SK-N-MC (cell line): ENCODE results near the gene PRMT7.

ENCODE experiments used
- EZH2 ChIP-seq: fragments of 200-600 bp; sonication (generic); IDR thresholded peaks from one replicate; pipeline ENCODE4 v1.6.1; 2017; ENCODE audit warnings: antibody characterized with exemption
- FOXP2 ChIP-seq: optimal IDR thresholded peaks from 2 replicates; pipeline ENCODE3; 2011; ENCODE audit warnings: mild to moderate bottlenecking, moderate library complexity; ENCODE audit not compliant: insufficient read depth; ENCODE audit errors: extremely low read length, control extremely low read depth
- POLR2AphosphoS5 ChIP-seq: IDR thresholded peaks from 2 replicates; pipeline ENCODE4 v1.6.1; 2012; ENCODE audit warnings: mild to moderate bottlenecking, low read depth, low read length, borderline replicate concordance

GRCh38 chr16:68346892-68347480 is 36.2 kb downstream of the PRMT7 start:
- no peak for TF ChIP-seq POLR2AphosphoS5
- TF ChIP-seq EZH2: no peak
- TF ChIP-seq FOXP2: no peak
